DMS79 (cell line): Measurements from ENCODE around the gene PLXNA4.

ENCODE experiments used
- DNase-seq: peaks from one replicate; lab custom pipeline; 2025; lab: John Stamatoyannopoulos, UW

PLXNA4 gene

GRCh38 chr7:132388688-132389087 is 187.6 kb downstream of the PLXNA4 start:
- DNase-seq, result no peak

- DNase-seq, result no peak
Measured at GRCh38 chr7:132387596-132387995, 188.7 kb downstream of the PLXNA4 start.

DNA sequence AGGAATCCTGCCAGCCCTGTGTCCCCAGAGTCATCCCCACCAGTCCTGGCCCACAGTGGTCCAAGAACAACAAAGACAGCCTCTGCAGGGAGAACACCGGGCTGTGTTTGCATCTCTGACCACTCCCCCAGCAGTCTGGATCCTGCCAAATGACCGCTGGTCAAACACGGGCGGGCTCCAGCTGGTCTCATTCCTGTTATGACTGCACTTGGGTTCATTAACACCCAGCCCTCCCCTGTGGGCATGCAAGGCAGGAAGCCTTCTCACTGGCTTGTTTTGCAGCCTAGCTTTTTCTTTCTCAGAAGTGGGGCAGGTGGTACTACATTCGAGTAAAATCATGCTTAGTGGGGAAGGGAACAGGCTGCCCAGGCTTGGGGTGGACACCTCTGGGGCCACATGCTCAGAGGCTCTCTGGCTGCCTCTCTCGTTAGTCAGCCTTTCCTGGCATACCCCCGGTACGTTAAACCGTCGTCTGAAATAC is 190.0 kb downstream of the PLXNA4 start:
- peak; percentile 21 for DNase-seq

DNA sequence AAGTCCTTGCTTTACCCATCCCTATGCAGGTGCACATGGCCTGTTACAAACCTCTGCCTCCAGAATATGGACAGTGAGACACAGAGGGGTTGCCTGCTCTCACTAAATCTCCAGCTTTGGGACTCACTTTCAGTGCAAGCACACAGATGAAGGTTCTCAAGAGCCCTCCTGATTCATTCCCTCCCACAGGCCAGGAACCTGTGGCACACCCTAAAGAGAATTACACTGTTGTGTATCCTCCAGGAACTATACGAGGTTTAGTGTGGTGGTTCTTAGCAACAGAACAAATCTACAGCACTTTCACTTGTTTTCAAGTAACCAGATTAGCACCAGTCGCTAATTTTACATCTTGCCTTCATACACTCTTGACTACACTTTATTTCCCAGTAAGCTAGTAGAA is 192.3 kb downstream of the PLXNA4 start:
- no peak for DNase-seq

GRCh38 chr7:132381742-132382472 is 194.4 kb downstream of the PLXNA4 start:
- no peak for DNase-seq

DNA sequence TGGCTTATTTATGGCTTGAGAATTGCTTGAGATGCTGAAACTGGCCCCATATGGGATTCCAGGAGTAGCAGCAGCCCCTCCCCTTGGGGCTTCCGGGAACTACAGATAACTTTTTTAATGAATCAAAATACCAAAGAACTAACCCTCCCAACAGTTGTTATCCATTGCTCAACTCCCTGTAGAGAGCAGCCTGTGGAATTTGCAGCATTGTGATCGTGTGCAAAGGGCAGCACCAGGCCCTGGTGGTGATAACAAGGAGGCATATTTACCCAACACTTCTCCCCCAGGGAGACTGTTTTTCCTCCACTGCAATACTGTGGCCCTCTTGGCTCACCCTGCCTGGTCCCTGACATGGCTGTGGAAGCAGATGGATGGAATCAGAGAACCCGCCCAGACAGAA is 196.2 kb downstream of the PLXNA4 start:
- no peak for DNase-seq

- DNase-seq, result no peak
Measured at GRCh38 chr7:132379292-132379691, 197.0 kb downstream of the PLXNA4 start.

DNA sequence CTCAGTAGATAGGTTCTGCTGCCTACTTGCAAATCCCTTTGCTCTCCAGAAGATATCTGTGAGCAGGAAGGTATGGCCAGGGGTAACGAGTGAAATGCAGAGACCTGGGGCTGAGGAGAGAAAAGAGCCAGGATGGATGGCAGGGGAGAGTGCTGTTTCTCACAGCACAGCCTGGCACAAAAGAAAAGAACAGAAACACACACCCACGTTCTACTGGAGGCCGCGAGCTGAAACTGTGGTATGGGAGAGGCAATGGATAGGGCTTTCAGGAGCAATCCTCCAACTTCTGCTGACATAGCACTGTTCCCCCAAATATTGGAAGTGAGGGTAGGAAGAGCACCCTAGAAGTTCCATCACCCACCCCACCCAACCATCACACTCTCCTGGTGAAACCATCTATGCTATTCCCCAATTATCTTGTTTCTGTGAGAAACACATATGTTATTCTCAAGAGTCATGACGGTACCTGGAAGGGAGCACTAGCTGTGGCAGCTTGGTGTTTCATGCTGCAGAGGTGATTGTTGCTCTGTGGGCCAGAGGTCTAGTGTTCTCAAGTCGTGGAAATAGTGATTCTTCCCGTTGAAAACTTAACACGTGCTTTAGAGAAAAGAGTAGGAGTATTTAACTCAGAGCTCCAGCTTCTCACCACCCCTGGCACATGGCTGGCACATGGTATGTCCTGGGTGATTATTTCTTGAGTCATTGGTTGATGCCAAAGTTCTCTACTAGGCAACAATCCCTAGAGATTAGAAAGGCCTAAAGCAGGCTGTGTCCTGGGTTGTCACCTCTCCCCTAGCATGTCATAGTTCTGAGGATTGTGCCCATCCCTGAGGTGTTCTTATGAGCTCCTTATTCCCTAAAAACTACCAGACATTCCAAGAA is 198.3 kb downstream of the PLXNA4 start:
- DNase-seq, result no peak

DNA sequence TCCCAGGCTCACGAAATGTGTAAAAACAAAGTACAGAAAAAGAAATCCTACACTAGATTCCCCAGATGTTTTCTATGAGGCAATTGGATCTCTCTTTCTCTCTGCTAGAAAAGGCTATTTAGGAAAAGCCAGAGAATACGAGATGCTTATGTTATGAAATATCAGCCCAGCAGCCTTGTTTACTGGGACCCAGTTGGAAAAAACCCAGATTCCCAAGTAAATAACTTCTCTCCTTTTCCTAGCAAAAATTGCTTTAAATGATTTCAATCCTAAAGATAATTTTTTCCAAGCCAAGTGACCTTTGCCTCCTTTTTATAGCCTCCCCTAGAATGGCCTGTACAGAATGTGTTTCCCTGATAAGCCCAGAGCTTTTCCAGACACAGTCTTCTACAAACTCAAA is 199.3 kb downstream of the PLXNA4 start:
- no peak for DNase-seq

GRCh38 chr7:132376361-132377013 is 199.8 kb downstream of the PLXNA4 start:
- no peak for DNase-seq

- DNase-seq, result no peak
Measured at GRCh38 chr7:132373879-132374278, 202.4 kb downstream of the PLXNA4 start.

DNA sequence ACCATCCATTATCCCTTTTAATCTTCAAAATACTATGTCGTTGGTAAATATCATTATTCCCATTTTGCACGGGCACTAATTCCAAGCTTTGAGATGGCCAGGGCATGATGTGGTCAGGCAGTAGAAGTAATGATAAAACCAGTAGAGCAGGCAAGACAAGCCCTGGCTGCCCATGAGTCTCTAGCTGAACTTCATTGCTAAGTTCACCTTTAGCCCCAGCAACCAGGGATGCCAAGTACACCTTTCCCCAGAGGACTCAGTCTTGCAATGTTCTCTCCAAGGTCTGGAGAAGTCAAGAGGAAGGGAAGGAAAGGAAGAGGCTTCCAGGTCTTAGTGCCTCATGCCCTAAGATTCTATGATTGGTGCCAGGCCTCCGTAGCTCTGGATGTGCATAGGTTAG is 203.2 kb downstream of the PLXNA4 start:
- DNase-seq, result no peak

DNA sequence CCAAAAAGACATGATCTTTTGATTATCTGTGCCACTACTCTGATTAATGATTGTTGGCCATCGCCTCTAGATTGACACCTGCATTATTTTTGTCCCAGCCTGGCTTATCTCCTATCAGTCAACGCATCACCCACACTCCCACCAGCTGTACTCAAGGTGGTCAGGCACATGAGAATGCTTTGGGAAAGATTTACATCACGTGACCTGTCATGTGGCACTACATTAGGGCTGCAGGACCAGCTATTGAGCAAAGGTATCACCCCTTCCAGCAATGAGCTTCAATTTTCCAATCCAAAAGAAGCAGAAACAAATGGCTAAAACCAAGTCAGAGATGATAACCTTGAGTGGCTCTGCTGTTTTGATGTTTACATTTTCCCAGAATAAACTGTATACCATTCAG is 204.3 kb downstream of the PLXNA4 start:
- no peak for DNase-seq

DNA sequence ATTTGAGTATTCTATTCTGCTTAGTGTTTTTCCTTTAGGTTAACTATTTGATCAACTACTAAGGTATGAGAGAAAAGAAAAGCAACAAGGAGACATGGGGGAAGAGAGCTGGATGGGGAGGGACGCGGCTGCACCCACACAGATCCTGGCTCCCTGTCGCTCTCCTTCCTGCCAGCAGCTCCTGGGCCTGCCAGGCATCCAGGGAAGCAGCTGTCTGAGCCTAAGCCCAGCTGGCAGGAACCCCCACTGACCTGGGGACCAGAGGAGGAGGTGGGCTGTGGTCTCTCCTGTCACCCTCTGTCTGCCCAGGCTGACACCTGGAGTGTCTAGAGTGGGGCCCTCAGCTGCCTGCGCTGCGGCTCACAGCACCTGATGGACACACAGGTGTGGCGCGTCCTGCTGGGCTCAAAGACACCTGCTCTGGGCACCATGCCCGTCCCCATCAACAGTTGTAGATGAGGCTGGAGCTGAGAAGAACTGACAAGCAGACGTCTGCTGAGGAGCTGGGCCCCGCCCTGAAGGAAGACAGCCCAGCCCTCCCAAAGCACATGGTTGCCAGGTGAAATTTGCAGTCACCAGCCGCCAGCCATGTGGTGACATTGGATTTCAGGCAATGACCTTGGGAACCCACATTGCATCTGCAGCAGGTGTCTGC is 207.9 kb downstream of the PLXNA4 start:
- DNase-seq, result peak; percentile 56

GRCh38 chr7:132367795-132368194 is 208.5 kb downstream of the PLXNA4 start:
- no peak for DNase-seq

- no peak for DNase-seq
Measured at GRCh38 chr7:132367004-132367403, 209.3 kb downstream of the PLXNA4 start.

GRCh38 chr7:132364226-132364625 is 212.0 kb downstream of the PLXNA4 start:
- DNase-seq, result no peak

DNA sequence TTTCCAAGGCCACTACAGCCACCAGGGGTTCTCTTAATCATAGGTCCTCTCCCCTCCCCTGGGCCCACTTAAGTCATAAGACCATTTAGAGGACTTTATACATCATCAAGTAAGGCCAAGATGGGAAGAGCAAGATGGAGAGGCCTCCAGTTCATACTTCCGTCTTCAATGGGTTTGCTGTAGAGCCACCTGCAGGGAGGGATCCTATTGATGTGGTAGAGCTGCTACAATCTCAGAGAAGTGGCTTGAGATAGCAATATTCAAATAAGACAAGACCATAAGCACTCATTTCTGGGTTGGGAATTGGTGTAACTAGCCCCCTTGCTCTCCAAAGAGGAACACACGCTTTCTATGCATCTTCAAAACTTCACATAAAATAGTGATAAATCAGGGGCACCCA is 214.2 kb downstream of the PLXNA4 start:
- no peak for DNase-seq

DNA sequence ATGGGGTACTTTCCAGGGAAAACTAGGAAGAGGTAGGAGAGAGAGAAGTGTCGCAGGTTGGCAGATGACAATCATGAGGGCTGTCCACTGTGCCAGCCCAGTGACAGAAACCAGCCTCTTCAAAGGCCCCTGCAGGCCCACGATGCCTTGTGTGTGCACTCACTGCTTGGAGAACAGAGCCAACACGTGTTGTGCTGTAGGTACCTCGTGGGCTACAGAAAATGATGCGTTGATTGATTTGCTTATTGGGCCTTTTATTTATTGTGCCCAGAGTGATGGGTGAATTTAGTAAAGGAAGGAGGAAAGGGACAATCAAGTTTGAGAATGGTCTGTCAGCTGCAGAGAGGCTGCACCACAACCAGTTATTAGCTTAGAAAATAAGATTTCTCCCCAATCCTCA is 215.1 kb downstream of the PLXNA4 start:
- DNase-seq, result no peak

GRCh38 chr7:132359743-132360142 is 216.5 kb downstream of the PLXNA4 start:
- DNase-seq, result peak; percentile 57

DNA sequence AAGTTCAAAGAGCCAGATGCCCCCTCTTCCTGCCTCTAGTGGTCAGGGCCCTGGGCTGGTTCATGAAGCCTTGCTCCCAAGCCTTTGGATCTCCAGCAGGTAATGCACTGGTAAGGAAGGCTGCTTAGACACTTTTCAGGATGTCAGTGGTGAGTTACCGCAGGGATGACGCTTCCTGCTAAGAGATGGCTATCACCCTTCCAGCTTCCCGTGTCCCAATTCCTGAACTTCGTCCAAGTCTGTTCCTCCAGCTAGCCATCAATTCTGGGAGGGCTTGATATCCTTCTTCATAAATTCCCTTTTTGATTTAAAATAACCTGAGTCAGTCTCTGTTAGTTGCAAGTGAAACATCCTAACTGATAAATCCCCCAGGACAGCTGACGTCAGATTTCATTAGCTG is 221.2 kb downstream of the PLXNA4 start:
- no peak for DNase-seq

DNA sequence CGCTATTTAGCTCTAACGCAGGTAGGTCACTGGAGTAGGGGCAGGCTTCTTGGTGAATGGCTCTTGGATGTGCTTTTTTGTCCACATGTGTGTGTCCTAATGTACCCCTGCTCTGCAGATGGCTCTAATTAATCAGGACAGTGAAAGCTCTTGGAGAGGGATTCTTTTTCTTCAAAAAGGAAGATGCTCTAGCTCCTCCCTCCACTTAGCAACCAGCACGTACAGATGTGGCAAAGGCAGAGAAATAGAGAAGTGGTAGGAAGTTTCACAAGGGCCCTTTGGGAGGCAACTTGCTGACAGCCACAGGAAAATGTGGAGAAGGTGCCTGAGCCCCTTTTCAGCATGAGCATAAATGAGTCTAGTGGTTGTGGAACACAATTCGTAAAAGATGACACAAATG is 221.7 kb downstream of the PLXNA4 start:
- DNase-seq, result no peak
